HEK293 (cell line): ENCODE measurements around the gene MUC4.

Experiments
- CTCF ChIA-PET: fragments of 350-600 bp; formaldehyde crosslinking; extraction: SDS; loops from one replicate; lab custom pipeline; 2021; ENCODE audit warnings: antibody characterized with exemption; lab: Yijun Ruan, JAX
- POLR2A ChIA-PET: fragments of 300-600 bp; formaldehyde crosslinking; extraction: SDS; loops from one replicate; lab custom pipeline; 2020; ENCODE audit warnings: antibody characterized with exemption, inconsistent platforms; lab: Yijun Ruan, JAX
- H3K27ac ChIP-seq: fragments of 200-500 bp; sonication (Bioruptor generic); 2 replicates; pipeline ENCODE4 v1.5.1; 2014; ENCODE audit warnings: low read depth, low read length, control low read depth, inconsistent platforms; ENCODE audit errors: extremely low read depth
- H3K36me3 ChIP-seq, 2 experiments: fragments of 200-500 bp in 1 of 2; sonication (Bioruptor generic) in 1 of 2; 1 replicate in 1 of 2; 2 replicates in 1 of 2; pipeline ENCODE4 v1.5.1; 2014 to 2017; ENCODE audit warnings: inconsistent platforms in 2 of 2, low read length in 2 of 2; ENCODE audit not compliant: control insufficient read depth in 2 of 2, insufficient read depth in 1 of 2
- H3K4me1 ChIP-seq: fragments of 200-500 bp; sonication (Bioruptor generic); 2 replicates; pipeline ENCODE4 v1.5.1; 2014; ENCODE audit warnings: mild to moderate bottlenecking, low read length, inconsistent platforms; ENCODE audit not compliant: control insufficient read depth, insufficient read depth
- H3K4me3 ChIP-seq: 2 replicates; pipeline ENCODE4 v1.5.1; 2011; ENCODE audit warnings: low read depth, mild to moderate bottlenecking, control low read depth, low read length, moderate library complexity
- H3K9me3 ChIP-seq: fragments of 200-500 bp; sonication (Bioruptor generic); 2 replicates; pipeline ENCODE4 v1.5.1; 2014; ENCODE audit warnings: low read depth, low read length, inconsistent platforms; ENCODE audit not compliant: control insufficient read depth, insufficient read depth
- GLIS1 ChIP-seq: fragments of 450-650 bp; formaldehyde crosslinking; IDR thresholded peaks from 2 replicates; pipeline ENCODE4 v1.5.1; 2016; ENCODE audit warnings: missing biosample characterization, missing genetic modification characterization
- HOXA7 ChIP-seq: sonication (generic); formaldehyde crosslinking; IDR thresholded peaks from 2 replicates; pipeline ENCODE4 v1.8.1; 2022; ENCODE audit warnings: missing genetic modification reagents, borderline replicate concordance
- KLF8 ChIP-seq: fragments of 450-650 bp; formaldehyde crosslinking; IDR thresholded peaks from 2 replicates; pipeline ENCODE4 v1.5.1; 2016; ENCODE audit warnings: missing biosample characterization, missing genetic modification characterization
- MEIS1 ChIP-seq: sonication (generic); formaldehyde crosslinking; IDR thresholded peaks from 2 replicates; pipeline ENCODE4 v1.8.1; 2022; ENCODE audit warnings: missing genetic modification reagents, mild to moderate bottlenecking, borderline replicate concordance
- PRDM1 ChIP-seq: fragments of 450-650 bp; formaldehyde crosslinking; IDR thresholded peaks from 2 replicates; pipeline ENCODE4; 2016; ENCODE audit warnings: missing biosample characterization, missing genetic modification characterization
- ZBTB7A ChIP-seq: fragments of 450-650 bp; formaldehyde crosslinking; IDR thresholded peaks from 2 replicates; pipeline ENCODE4 v1.5.1; 2016; ENCODE audit warnings: low read depth, missing biosample characterization, missing genetic modification characterization
- ZEB2 ChIP-seq: fragments of 450-650 bp; formaldehyde crosslinking; IDR thresholded peaks from 2 replicates; pipeline ENCODE4 v1.5.1; 2016; ENCODE audit warnings: missing biosample characterization, missing genetic modification characterization
- ZFP69B ChIP-seq: fragments of 450-650 bp; formaldehyde crosslinking; IDR thresholded peaks from 2 replicates; pipeline ENCODE4 v1.5.1; 2016; ENCODE audit warnings: missing biosample characterization, missing genetic modification characterization
- ZNF221 ChIP-seq: fragments of 450-650 bp; formaldehyde crosslinking; IDR thresholded peaks from 2 replicates; pipeline ENCODE4 v1.5.1; 2017; ENCODE audit warnings: missing biosample characterization, missing genetic modification characterization, borderline replicate concordance
- ZNF266 ChIP-seq: fragments of 450-650 bp; formaldehyde crosslinking; IDR thresholded peaks from 2 replicates; pipeline ENCODE4 v1.5.1; 2016; ENCODE audit warnings: missing biosample characterization, missing genetic modification characterization, low read depth
- ZNF280D ChIP-seq: fragments of 450-650 bp; formaldehyde crosslinking; IDR thresholded peaks from 2 replicates; pipeline ENCODE4 v1.5.1; 2016; ENCODE audit warnings: missing biosample characterization, missing genetic modification characterization
- ZNF335 ChIP-seq: fragments of 450-650 bp; formaldehyde crosslinking; conservative IDR thresholded peaks from 2 replicates; pipeline ENCODE4 v1.5.1; 2016; ENCODE audit warnings: missing biosample characterization, missing genetic modification characterization
- ZNF501 ChIP-seq: fragments of 450-650 bp; formaldehyde crosslinking; IDR thresholded peaks from 2 replicates; pipeline ENCODE4 v1.5.1; 2016; ENCODE audit warnings: missing biosample characterization, missing genetic modification characterization
- ZNF580 ChIP-seq: fragments of 450-650 bp; formaldehyde crosslinking; IDR thresholded peaks from 2 replicates; pipeline ENCODE4 v1.5.1; 2016; ENCODE audit warnings: missing biosample characterization, missing genetic modification characterization
- ZNF629 ChIP-seq: fragments of 450-650 bp; formaldehyde crosslinking; IDR thresholded peaks from 2 replicates; pipeline ENCODE4 v1.5.1; 2017; ENCODE audit warnings: missing biosample characterization, missing genetic modification characterization
- ZNF660 ChIP-seq: fragments of 450-650 bp; IDR thresholded peaks from 2 replicates; pipeline ENCODE4 v1.5.1; 2018; ENCODE audit warnings: missing biosample characterization, mild to moderate bottlenecking, missing genetic modification characterization
- ZNF701 ChIP-seq: fragments of 450-650 bp; formaldehyde crosslinking; IDR thresholded peaks from 2 replicates; pipeline ENCODE4 v1.5.1; 2016; ENCODE audit warnings: missing biosample characterization, missing genetic modification characterization
- ZNF777 ChIP-seq: fragments of 450-650 bp; formaldehyde crosslinking; IDR thresholded peaks from 2 replicates; pipeline ENCODE4 v1.5.1; 2017; ENCODE audit warnings: missing biosample characterization, missing genetic modification characterization, borderline replicate concordance
- ZSCAN30 ChIP-seq: fragments of 450-650 bp; IDR thresholded peaks from 2 replicates; pipeline ENCODE4 v1.5.1; 2018; ENCODE audit warnings: missing biosample characterization, mild to moderate bottlenecking, missing genetic modification characterization, moderate library complexity
- TF ChIP-seq, protein P1 (sequence below): fragments of 450-650 bp; formaldehyde crosslinking; IDR thresholded peaks from 2 replicates; pipeline ENCODE4 v1.5.1; 2016; ENCODE audit warnings: missing biosample characterization, missing genetic modification characterization
- TF ChIP-seq, protein P2 (sequence below): fragments of 450-650 bp; formaldehyde crosslinking; IDR thresholded peaks from 2 replicates; pipeline ENCODE4 v1.5.1; 2016; ENCODE audit warnings: missing biosample characterization, missing genetic modification characterization, low read depth
- TF ChIP-seq, protein P3 (sequence below): fragments of 450-650 bp; formaldehyde crosslinking; IDR thresholded peaks from 2 replicates; pipeline ENCODE4 v1.5.1; 2016; ENCODE audit warnings: missing biosample characterization, missing genetic modification characterization
- TF ChIP-seq, protein P4 (sequence below): fragments of 450-650 bp; formaldehyde crosslinking; IDR thresholded peaks from 2 replicates; pipeline ENCODE4 v1.5.1; 2017; ENCODE audit warnings: missing biosample characterization, missing genetic modification characterization

Gene MUC4

DNA sequence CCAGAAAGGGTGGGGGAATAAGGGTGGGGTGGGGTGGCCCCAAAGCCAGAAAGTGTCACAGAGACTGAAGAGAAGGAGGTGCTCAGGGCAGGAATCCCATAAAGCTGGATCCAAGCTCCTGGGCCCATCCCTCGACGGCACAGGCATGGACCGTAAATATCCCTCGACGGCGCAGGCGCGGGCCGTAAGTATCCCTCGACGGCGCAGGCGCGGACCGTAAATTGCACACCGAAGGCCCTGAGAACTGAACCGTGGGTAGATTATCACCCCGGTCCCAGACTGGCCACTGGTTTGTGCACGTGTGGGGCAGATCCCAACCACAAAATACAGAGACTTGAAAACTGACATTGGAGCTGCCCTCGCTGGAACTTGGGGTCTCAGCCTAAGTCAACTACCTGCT is 41.3 kb upstream of the MUC4 start:
- CTCF ChIA-PET = interaction anchor here (0.6 to 2.1 kb wide), 5 partner anchors 17 to 295 kb away, joined by 3 to 6 read pairs (median 4); partner anchors contain the start of gene TNK2
- POLR2A ChIA-PET = no interaction called here
- Histone ChIP-seq H3K27ac (no peak overlapping the region), H3K4me1 (no peaks in the 10 kb centered on the region), H3K9me3 (no peaks in the 10 kb centered on the region), H3K36me3 (no peaks in the 10 kb centered on the region), H3K4me3 (no peak overlapping the region)
- no peak for TF ChIP-seq ZNF266 (tag by site-specific recombination)
- TF ChIP-seq, protein P1, sequence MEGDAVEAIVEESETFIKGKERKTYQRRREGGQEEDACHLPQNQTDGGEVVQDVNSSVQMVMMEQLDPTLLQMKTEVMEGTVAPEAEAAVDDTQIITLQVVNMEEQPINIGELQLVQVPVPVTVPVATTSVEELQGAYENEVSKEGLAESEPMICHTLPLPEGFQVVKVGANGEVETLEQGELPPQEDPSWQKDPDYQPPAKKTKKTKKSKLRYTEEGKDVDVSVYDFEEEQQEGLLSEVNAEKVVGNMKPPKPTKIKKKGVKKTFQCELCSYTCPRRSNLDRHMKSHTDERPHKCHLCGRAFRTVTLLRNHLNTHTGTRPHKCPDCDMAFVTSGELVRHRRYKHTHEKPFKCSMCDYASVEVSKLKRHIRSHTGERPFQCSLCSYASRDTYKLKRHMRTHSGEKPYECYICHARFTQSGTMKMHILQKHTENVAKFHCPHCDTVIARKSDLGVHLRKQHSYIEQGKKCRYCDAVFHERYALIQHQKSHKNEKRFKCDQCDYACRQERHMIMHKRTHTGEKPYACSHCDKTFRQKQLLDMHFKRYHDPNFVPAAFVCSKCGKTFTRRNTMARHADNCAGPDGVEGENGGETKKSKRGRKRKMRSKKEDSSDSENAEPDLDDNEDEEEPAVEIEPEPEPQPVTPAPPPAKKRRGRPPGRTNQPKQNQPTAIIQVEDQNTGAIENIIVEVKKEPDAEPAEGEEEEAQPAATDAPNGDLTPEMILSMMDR (tag by site-specific recombination) = no peak
- no peak for TF ChIP-seq ZNF580 (tag by site-specific recombination)
- no peak for TF ChIP-seq MEIS1 (CRISPR knock-in tag)
- TF ChIP-seq, protein P2, sequence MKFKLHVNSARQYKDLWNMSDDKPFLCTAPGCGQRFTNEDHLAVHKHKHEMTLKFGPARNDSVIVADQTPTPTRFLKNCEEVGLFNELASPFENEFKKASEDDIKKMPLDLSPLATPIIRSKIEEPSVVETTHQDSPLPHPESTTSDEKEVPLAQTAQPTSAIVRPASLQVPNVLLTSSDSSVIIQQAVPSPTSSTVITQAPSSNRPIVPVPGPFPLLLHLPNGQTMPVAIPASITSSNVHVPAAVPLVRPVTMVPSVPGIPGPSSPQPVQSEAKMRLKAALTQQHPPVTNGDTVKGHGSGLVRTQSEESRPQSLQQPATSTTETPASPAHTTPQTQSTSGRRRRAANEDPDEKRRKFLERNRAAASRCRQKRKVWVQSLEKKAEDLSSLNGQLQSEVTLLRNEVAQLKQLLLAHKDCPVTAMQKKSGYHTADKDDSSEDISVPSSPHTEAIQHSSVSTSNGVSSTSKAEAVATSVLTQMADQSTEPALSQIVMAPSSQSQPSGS = no peak
- TF ChIP-seq ZNF660 (tag by site-specific recombination) = no peak
- no peak for TF ChIP-seq ZNF221
- no peak for TF ChIP-seq ZFP69B (tag by site-specific recombination)
- no peak for TF ChIP-seq ZNF701
- no peak for TF ChIP-seq ZNF777 (tag by site-specific recombination)

GRCh38 chr3:195850857-195851543 is 39.3 kb upstream of the MUC4 start:
- H3K4me3 ChIP-seq = no peak overlapping the region
- ChIA-PET CTCF (interaction anchor here (0.6 to 2.9 kb wide), 36 partner anchors 8 to 580 kb away, joined by 3 to 11 read pairs (median 4); partner anchors contain the start of genes PPP1R2 and XXYLT1), POLR2A (no interaction called here)
- no peak overlapping the region for H3K27ac ChIP-seq
- H3K36me3 ChIP-seq = no peaks in the 10 kb centered on the region
- no peaks in the 10 kb centered on the region for H3K4me1 ChIP-seq
- no peaks in the 10 kb centered on the region for H3K9me3 ChIP-seq
- TF ChIP-seq, protein P3, sequence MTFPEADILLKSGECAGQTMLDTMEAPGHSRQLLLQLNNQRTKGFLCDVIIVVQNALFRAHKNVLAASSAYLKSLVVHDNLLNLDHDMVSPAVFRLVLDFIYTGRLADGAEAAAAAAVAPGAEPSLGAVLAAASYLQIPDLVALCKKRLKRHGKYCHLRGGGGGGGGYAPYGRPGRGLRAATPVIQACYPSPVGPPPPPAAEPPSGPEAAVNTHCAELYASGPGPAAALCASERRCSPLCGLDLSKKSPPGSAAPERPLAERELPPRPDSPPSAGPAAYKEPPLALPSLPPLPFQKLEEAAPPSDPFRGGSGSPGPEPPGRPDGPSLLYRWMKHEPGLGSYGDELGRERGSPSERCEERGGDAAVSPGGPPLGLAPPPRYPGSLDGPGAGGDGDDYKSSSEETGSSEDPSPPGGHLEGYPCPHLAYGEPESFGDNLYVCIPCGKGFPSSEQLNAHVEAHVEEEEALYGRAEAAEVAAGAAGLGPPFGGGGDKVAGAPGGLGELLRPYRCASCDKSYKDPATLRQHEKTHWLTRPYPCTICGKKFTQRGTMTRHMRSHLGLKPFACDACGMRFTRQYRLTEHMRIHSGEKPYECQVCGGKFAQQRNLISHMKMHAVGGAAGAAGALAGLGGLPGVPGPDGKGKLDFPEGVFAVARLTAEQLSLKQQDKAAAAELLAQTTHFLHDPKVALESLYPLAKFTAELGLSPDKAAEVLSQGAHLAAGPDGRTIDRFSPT = no peak
- TF ChIP-seq ZNF629 = peak; percentile 53; the same call in 1 of the 2 replicates
- TF ChIP-seq ZNF280D (tag by site-specific recombination) = 0 out of 2 replicates have a peak, but pooled peaks have one; percentile 25
- no peak for TF ChIP-seq HOXA7 (CRISPR knock-in tag)
- peak; percentile 55 for TF ChIP-seq GLIS1 (tag by site-specific recombination)
- peak; percentile 29; the same call in 1 of the 2 replicates for TF ChIP-seq KLF8
- peak; percentile 28 for TF ChIP-seq ZNF335 (tag by site-specific recombination)
- TF ChIP-seq ZEB2 (tag by site-specific recombination) = peak; percentile 65
- TF ChIP-seq, protein P4, sequence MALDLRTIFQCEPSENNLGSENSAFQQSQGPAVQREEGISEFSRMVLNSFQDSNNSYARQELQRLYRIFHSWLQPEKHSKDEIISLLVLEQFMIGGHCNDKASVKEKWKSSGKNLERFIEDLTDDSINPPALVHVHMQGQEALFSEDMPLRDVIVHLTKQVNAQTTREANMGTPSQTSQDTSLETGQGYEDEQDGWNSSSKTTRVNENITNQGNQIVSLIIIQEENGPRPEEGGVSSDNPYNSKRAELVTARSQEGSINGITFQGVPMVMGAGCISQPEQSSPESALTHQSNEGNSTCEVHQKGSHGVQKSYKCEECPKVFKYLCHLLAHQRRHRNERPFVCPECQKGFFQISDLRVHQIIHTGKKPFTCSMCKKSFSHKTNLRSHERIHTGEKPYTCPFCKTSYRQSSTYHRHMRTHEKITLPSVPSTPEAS (tag by site-specific recombination) = no peak
- peak; percentile 55; the same call in 1 of the 2 replicates for TF ChIP-seq ZFP69B (tag by site-specific recombination)
- TF ChIP-seq PRDM1 (tag by site-specific recombination) = no peak
- TF ChIP-seq ZNF501 (tag by site-specific recombination) = peak; percentile 73; the same call in 1 of the 2 replicates
- 0 out of 2 replicates have a peak, but pooled peaks have one; percentile 37 for TF ChIP-seq ZBTB7A (tag by site-specific recombination)
- peak; percentile 96 for TF ChIP-seq ZNF660 (tag by site-specific recombination)
- peak; percentile 86; the same call in 1 of the 2 replicates for TF ChIP-seq ZSCAN30 (tag by site-specific recombination)
